SH-SY5Y (cell line): ENCODE measurements around the gene PRKACA.

Experiments
- GATA2 ChIP-seq: IDR thresholded peaks from 2 replicates; pipeline ENCODE4 v1.6.1; 2011; ENCODE audit warnings: mild to moderate bottlenecking, low read depth, low read length
- GATA3 ChIP-seq: IDR thresholded peaks from 2 replicates; pipeline ENCODE4 v1.6.1; 2011; ENCODE audit warnings: low read depth, mild to moderate bottlenecking, low read length, moderate library complexity

DNA sequence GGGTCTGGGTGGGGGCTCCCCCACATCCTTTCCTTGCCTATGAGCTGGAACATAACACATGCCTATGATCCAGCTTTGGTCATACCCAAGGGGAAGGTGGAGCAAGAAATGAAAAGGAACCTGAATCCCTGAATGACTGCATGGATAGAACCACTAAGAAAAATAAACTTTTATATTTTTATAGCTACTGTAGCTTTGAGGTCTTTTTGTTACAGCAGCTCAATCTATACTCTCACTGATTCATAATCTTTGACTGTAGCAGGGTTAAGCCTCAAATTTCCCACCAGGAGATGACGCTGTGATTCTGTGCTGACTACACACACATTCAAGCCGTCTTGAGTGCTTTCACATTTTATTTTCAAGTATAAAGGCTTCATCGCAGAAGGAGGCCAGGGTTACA, 64.5 kb downstream of the PRKACA start:
- TF ChIP-seq GATA2 (no peak), GATA3 (no peak)
